Umbilical cord (tissue), 2 donors: ENCODE results near the gene RSL1D1. TPM values are rescaled to one million over a fixed set of nuclear protein-coding genes. Genes with fewer than 3 reads are reported as not detected.

Experiments used
- DNase-seq: peaks from one replicate; pipeline ENCODE4 v3.0.0-alpha.2; 2015; ENCODE audit warnings: low spot score
- total RNA-seq: library from RNA; depleted of rRNA; stranded (reverse); fragments of >200 nt; gene quantifications from one replicate; pipeline ENCODE4 v1.2.3, GENCODE V29; 2014; ENCODE audit warnings: low replicate concordance; ENCODE audit not compliant: insufficient read depth

The RSL1D1 gene
- 63.8 TPM for total RNA-seq

DNA sequence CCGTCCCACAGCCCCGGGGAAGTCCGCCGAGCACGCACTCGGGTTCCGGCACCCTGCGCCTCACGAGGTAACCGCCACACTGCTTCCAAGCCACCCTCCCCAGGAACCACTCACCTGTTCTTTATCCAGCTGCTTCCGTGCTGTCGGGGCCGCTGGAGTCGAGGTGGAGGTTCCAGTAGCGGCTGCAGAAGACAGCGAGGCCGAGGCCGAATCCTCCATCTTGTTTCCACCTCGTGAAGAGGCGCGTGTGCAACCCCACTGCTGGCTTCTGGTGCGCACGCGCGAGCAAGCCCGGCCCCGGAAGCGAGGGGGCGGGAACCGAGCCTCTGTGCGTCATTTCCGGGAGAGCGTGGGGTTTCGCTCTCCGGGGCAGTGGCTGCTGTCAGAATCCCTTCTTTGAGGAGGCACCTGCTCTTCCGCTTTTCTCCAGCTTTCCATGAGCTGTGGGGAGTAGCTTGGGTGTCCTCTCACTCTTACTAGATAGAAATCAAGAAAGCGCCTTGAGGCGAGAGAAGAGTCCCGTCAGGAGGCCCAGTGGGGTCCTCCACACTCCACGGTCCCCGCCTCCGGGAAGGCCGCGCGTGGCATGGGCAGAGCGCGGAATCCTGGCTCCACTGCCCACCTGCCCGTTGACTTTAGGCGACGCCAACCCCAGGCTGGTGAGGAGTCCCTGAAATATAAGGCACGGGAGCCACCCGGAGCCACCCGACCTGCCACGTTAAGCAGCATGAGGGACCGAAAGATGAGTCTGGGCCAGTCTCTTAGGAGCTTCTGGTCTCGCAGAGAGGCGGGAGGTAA lies at the start of gene RSL1D1:
TSS of gene RSL1D1 (minus strand) at position 249 of the 798 bp plus-strand sequence. CDS start at position 219, 30 bp downstream.
- DNase-seq = peak; percentile 97

DNA sequence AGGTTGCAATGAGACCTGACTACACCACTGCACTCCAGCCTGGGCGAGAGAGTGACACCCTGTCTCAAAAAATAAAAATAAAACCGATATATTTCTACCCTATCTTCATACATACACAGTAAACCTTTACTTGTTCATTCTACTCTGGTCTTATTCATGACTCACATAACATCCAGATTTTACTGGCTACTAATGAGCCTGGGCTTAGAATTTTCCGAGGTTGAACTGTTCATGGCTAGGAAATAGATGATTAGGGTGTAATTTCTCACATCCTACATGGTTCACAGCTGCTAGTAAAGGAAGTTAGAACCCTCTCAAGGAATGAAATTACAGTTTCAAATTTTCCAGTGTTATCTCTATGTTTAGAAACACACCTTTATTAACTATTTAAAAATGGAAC lies 49.7 kb upstream of the RSL1D1 start:
- no peak for DNase-seq

DNA sequence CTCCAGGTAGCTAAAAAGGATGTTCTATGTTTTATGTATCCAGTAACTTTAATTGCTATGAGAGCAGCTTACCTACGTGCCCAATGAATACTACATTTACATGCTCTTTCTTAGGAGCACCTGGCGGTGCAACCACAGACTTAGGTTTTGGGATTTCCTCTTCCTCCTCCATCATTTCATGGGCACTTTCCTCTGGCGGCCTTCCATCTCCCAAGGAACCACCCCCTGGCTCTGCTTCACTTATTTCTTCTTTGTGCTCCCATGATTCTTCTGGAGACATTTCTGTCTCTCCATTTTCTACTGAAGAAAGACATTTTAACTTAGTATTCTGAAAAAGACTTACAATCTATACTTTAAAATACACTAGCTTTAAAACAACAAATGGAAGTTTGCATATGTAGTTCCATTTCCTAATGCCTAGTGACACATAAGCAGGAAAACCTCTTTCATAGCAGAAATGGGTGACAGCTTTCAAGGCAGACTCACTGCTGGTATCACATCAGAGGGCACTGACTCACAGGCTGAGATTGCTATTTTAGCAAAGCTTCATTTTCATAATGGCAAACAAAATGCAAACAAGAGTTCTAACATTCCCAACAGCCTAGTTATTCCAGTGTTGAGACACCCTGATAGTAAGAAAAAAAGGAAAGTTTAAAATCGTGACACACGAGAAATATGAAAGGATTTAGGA lies 45.3 kb upstream of the RSL1D1 start:
- no peak for DNase-seq

DNA sequence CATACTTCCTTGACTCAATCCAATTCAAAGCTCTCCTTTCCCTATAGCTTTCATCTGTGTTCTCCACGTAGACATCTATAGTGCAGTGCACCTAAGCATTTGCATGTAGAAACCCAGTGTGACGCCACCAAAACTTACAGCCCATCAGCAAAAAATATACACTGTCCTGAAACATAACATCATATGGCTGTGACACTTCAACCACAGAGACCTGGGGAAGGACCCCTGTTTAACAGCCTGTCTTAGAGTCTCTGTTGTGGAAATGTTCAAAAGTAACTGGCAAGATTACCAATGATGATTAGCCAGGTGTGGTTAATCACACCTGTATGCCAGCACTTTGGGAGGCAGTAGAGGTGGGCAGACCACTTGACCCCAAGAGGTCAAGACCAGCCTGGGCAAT lies 42.2 kb upstream of the RSL1D1 start:
- no peak for DNase-seq

DNA sequence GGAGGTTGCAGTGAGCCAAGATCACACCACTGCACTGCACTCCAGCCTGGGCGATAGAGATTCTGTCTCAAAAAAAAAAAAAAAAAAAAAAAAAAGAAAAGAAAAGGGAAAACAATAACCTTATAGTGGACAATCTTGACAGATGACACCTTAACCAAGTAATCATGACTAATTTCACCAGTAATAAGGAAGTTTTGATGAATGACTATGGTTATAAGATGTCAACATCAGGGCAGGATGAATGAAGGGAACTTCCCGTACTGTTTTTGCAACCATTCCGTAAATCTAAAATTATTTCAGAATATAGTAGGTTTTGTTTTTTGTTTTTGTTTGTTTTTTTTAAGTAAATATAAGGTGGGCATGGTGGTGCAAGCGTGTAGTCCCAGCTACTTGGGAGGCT lies 41.4 kb upstream of the RSL1D1 start:
- no peak for DNase-seq

DNA sequence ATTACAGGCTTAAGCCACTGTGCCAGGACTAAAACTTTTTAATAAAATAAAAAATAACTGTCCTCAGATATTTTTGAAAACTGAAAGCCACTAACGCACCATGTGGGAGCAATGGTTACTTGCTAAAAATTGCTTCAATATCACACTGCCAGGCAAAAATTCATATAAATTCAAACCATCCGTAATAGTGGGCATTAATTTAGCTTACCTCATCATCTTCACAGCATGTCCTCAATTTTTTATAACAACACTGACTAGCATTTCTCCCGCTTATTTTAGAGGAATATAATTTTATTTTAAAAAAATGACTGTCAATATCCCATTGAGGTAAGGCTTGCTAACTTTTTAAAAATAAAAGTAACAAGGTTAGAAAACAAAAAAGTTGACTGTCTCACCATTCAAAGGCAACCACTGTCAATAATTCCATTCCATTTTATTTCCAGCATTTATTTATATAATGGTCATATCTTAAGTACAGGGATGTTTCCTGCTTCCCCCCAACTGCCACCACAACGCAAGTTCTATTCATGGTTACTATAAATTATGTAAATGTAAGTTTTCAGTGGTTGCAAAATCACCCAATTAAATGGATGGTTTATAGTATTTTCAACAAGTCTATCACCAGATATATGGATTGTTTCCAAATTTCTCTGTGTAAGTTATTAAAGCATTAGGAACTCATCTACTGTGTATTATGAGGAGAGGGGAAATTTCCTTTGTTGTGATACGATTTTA lies 39.1 kb upstream of the RSL1D1 start:
- DNase-seq = no peak

DNA sequence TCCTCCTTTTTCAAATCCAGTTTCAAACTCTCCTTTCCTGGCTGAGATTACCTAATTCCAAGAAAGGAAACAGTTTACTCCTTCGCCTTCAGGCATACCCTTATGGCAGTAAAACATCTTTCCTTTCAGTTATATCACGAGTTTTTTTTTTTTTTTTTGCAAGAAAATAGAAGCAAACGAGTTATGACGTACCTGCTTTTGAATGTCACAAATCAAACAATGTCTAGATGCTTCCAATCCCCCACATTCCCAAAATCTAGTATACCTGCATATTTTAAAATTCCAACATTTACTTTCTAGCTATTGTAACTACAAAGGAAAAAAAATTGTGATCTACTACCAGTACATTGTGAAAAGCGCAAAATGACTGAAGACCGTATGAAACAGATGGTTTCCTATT lies 35.5 kb upstream of the RSL1D1 start:
- no peak for DNase-seq

DNA sequence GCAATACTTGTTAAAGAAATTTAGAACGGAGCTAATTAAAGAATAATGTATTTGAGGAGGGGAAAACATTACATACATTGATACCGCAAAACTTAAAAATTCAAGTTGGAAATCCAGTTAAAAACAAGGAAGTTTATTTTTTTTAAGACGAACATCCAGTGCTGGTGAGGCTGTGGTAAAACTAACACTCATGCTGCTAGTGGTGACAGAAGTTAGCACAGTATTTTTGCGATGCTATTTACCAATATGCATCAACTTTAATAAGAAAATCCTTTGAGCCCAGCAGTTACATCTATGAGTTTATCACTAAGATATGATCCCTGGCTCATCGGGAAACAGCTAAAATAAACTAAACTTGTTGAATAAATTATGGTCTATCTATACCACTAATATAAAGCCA lies 32.7 kb upstream of the RSL1D1 start:
- no peak for DNase-seq

DNA sequence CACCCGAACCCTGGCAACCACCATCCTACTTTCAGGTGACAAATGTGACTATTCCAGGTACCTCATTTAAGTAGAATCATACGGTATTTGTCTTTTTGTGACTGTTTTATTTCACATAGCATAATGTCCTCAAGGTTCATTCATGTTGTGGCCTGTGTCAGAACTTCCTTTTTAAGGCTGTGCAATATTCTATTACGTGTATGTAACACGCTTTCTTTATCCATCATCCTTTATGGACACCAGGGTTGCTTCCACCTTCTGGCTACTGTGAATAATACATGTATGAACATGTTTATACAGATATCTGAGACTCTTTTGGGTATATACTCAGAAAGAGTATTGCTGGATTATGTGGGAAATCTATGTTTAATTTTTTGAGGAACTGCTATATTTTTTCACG lies 28.7 kb upstream of the RSL1D1 start:
- DNase-seq = no peak

DNA sequence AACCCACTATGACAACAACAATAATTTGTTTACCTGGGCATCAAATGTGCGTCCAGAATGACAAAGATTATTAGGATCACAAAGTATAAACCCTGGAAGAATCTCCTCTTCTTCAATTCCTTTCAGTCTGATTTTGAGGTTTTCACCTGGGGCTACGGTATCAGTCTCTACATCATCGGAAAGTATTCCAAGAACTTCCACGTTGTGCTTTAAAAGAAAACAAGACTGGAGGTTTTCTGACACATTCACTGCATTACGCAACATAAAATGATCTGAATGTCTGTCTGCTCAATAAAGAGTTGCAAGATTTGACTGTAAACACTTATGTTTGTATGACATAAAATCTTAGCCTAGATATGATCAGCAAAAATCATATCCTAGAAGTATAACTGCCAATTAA lies 26.0 kb upstream of the RSL1D1 start:
- no peak for DNase-seq

DNA sequence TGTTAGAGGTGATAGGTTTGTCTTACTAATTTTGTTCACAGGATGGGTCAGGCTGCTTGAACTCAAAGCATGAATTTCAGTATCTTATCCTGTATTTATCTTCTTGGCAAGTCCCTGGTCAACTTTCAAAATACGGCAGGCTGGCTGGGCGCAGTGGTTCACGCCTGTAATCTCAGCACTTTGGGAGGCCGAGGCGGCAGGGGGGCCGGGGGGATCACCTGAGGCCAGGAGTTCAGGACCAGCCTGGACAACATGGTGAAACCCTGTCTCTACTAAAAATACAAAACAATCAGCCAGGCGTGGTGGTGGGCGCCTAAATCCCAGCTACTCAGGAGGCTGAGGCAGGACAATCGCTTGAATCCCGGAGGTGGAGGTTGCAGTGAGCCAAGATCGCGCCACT lies 25.0 kb upstream of the RSL1D1 start:
- DNase-seq = no peak

DNA sequence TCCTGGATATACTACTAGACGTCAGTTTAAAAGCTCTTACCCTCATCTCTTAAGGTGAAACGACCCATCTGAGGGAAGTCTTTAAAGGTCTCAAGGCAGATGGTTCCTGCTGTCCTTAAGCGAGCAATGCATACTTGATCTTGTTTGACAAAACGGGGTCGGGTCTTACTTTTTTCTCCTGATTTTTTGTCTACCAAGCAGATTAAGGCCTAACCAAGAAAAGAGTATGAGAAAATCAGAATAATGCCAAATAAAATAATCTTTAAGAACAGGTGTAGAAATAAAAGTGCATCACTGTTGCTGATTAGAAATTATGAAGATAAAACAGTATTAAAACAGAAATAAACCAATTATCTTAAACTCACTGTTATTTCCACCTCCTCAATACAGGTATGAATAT lies 24.4 kb upstream of the RSL1D1 start:
- no peak for DNase-seq

DNA sequence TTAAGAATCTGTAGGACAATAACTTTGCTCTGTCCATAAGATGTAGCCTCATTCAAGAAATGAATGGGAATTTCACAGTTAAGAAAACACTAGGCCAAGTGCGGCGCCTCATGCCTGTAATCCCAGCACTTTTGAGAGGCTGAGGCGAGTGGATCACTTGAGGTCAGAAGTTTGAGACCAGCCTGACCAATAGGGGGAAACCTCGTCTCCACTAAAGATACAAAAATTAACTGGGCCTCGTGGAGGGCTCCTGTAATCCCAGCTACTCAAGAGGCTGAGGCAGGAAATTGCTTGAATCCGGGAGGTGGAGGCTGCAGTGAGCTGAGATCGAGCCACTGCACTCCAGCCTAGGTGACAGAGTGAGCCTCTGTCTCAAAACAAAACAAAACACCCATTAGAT lies 19.9 kb upstream of the RSL1D1 start:
- DNase-seq = peak; percentile 36

DNA sequence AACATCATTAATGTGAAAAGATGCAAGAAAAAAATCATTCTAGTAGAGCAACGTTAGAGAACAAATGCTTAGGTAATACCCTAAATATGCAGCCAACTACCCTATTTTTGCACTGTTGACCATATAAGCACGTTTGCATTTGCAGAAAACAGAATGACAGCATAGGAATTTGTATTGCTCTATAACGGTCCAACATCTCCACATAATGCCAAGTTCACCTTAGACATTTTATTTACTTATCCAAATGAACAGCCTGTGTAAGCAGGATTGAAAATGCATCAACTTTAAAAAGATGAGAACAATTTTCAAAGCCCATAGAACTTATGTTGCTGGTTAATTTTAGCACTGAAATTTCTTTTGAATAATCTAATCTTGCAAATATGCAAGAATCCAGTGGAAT lies 19.1 kb upstream of the RSL1D1 start:
- DNase-seq = peak; percentile 25

DNA sequence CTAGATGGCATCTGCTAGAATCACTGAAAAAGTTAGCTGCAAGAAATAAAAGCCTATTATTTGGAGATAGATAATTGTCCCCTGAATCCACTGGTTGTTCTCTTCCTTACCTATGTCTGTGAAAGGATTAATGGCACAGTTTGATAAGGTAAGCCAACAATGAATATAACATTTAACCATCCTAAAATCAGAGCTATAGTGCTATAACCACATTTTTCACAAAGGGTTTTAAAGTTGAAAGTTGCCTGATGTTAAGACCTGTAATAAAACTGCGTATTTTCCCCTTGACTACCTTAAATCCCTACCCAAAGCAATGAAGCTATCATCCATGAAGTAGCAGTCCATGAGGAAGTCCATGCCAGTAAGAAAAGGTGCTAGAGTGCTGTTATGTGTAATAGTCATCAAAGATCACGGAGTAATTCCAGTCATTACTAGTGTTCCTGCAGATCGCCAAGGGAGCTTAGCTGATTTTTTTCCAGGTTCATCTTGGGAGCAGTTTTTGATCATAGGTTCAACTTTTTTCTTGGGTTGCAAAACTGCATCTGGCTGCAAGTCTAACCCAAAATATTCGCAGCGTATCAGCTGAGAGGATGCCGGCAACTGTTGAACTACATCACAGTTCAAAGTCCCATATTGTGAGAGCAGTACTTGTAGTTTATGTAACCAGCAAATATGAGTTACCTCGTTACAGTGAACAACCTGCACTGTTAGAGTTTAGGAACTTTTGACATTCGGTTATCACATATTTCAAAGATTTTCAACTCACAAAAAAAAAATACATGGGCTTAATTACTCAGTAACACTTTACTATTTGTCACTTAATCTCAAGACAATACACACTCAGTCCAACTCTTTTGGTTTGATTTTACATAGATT lies 18.2 kb upstream of the RSL1D1 start:
- no peak for DNase-seq

DNA sequence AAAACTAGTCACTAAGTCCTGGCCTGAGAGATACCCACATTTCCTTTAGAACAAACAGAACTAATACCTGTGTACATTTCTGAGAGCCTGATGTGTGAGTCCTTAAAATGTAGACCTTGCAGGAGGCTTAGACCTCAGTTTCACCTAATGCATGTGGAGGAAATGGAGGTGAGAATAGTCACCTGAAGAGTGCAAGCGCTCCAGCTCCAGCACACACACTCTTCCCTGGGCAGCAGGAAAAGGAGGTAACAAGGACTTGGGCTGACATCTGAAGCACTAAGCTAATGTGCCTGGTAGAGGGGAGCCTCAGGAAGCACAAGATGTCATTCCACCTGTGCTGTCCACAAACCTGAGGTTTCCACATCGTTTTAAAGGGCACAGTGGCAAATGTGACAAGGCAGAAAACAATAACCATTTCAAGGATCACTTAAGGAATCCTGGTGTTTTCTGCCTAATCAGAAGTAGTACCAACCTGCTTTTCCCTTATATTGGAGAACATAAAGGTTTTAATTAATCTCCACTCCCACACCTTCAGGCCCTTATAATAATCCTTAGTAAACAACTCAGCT lies 17.2 kb upstream of the RSL1D1 start:
- DNase-seq = no peak

DNA sequence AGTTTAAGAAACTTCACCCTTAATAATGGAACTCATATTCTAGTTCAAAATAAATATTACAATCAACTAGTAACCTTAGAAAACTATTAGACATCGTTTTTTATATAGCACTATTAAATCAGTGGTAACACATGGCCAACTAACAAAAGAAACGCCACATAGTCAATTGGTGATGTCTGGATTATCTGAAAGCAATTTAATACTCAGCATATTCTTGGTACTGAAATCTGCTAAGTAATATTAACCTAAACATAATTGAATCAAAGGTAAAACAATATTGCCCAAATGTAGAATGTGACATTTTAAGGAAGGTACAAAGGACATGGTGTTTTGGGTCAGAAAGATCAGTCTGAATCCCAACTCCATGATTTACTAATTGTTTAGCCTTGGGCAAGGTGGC lies 11.1 kb upstream of the RSL1D1 start:
- DNase-seq = no peak

DNA sequence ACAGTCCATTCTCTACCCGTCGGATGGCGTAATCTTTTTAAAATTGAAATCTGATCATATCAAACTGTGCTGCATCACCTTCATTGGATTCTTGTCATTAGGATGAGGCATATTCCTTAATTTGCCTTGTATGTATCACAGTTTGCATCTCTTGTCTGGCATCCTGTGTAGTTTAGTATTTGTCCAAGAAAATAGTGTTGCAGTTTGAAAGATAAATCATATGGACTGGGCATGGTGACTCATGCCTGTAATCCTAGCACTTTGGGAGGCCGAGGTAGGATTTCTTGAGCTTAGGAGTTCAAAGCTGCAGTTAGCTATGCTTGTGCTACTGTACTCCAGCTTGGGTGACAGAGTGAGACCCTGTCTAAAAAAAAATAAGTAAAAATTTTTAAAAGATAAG lies 5.8 kb upstream of the RSL1D1 start:
- DNase-seq = peak; percentile 32

DNA sequence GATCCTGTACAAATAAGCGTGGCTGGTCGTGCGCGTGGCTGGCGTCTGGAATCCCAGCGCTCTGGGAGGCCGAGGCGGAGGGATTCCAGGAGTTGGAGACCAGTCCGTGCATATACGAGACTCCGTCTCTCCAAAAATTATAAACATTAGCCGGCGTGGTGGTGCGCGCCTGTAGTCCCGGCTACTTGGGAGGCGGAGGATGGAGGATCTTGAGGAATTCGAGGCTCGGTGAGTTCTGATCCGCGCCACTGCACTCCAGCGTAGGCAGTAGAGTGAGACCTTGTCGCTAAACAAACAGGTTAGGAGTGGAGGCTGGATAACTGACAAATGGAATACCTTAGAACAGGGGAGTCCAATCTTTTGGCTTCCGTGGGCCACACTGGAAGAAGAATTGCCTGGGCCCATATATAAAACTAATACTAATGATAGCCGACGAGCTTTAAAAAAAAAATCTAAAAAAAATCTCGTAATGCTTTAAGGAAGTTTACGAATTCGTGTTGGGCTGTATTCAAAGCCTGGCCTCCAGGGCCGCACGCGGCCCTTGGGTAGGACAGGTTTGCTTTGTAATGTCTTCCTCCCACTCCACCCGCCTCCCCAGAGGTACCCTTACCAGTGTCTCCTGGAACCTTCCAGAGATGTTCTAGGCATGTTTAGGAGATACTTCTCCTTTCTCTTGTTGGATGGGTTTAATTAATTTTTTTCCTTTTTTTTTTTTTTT lies 909 bp upstream of the RSL1D1 start:
- DNase-seq = no peak

DNA sequence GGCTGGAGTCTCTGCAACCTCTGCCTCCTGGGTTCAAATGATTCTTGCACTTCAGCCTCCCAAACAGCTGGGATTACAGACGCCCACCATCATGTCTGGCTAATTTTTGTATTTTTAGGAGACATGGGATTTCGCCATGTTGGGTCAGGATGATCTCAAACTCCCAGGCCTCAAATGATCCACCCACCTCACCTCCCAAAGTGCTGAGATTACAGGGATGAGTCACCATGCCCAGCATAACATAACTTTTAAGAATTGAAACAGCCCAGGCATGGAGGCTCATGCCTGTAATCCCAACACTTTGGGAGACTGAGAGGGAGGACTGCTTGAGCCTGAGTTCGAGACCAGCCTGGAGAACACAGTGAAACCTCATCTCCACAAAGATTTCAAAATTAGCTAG lies 2.5 kb downstream of the RSL1D1 start:
- no peak for DNase-seq

DNA sequence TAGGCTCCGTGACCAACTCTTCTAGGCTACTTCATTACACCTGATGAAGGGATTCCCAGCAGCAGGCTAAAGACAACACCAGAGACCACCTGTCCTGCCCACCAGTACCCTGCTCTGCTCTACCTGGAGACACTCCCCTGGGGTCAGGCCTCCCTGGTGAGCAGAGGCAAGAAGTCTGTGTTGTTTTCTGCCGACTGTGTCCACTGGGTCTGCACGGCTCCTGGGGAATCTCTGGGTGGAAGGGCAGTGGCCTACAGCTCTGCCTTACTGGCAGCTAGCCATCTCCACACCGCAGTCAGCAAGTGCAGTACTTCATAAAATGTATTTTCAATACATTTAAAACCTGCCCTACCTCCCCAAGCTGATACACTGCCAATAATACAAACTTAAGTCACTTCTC lies 6.8 kb downstream of the RSL1D1 start:
- no peak for DNase-seq
